Spleen (tissue), 13 donors: ENCODE measurements around the gene ODAD4. TPM values are rescaled to one million over a fixed set of nuclear protein-coding genes. Genes with fewer than 3 reads are reported as not detected.

ENCODE experiments used
- DNase-seq: peaks from one replicate; pipeline ENCODE4 v3.0.0-alpha.2; 2020
- H3K27ac ChIP-seq, 8 donors: fragments of 200-600 bp; sonication (generic) in 7 of 8; 1 replicate in 4 of 8; 2 replicates in 4 of 8; pipeline versions ENCODE4 v1.5.0 to v1.8.0; 2016 to 2021; ENCODE audit warnings: inconsistent platforms in 4 of 8, mild to moderate bottlenecking in 4 of 8, moderate library complexity in 1 of 8
- H3K27me3 ChIP-seq, 7 donors: fragments of 200-600 bp; sonication (generic) in 6 of 7; replicated peaks in 1 of 7; 1 replicate in 4 of 7; 2 replicates in 3 of 7; pipeline versions ENCODE4 v1.5.0 to v1.8.0; 2016 to 2021; ENCODE audit warnings: inconsistent platforms in 3 of 7, mild to moderate bottlenecking in 1 of 7
- H3K36me3 ChIP-seq, 6 donors: fragments of 200-600 bp; sonication (generic) in 5 of 6; 1 replicate in 4 of 6; 2 replicates in 2 of 6; pipeline versions ENCODE4 v1.5.0 to v1.8.0; 2016 to 2021; ENCODE audit warnings: inconsistent platforms in 2 of 6
- H3K4me1 ChIP-seq, 6 donors: fragments of 200-600 bp; sonication (generic) in 5 of 6; 1 replicate in 3 of 6; 2 replicates in 3 of 6; pipeline versions ENCODE4 v1.5.0 to v1.8.0; 2016 to 2021; ENCODE audit warnings: inconsistent platforms in 3 of 6
- H3K4me3 ChIP-seq, 8 donors: fragments of 200-600 bp; sonication (generic) in 7 of 8; 1 replicate in 4 of 8; 2 replicates in 4 of 8; pipeline versions ENCODE4 v1.5.0 to v1.8.0; 2016 to 2021; ENCODE audit warnings: inconsistent platforms in 4 of 8, mild to moderate bottlenecking in 4 of 8, moderate library complexity in 2 of 8
- H3K9me3 ChIP-seq, 8 donors: fragments of 200-600 bp; sonication (generic) in 7 of 8; 1 replicate in 4 of 8; 2 replicates in 4 of 8; pipeline versions ENCODE4 v1.5.0 to v1.8.0; 2016 to 2021; ENCODE audit warnings: inconsistent platforms in 4 of 8
- POLR2A ChIP-seq, 3 donors: fragments of 450-650 bp; IDR thresholded peaks; one replicate each; pipeline ENCODE4 v1.5.1; 2017; ENCODE audit warnings: antibody characterized with exemption in 3 of 3, mild to moderate bottlenecking in 1 of 3
- POLR2AphosphoS5 ChIP-seq, 3 donors: sonication (generic); formaldehyde crosslinking; IDR thresholded peaks; one replicate each; pipeline ENCODE4 v1.5.1; 2017; ENCODE audit warnings: antibody characterized with exemption in 3 of 3
- WGBS, 5 donors: extraction: QIAGEN DNeasy Blood & Tissue Kit in 3 of 5; methylation state at CpG; one replicate each; pipeline versions ENCODE4 v1.1.5 to v1.1.7; 2013 to 2018; 5-methylcytosine and 5-hydroxymethylcytosine counted together
- intact Hi-C: fragments of 100-400 bp; cut with DNase I; formaldehyde crosslinking; loops from one replicate; pipeline ENCODE4 v1.15.0; 2023; ENCODE audit warnings: low total_unique reads
- long read RNA-seq, 2 donors: transcript quantifications; one replicate each; lab custom pipeline, GENCODE V29; 2026
- polyA plus RNA-seq, 3 donors: library from polyadenylated mRNA; stranded (reverse); fragments of 200-250 nt; gene quantifications; one replicate each; pipeline ENCODE4 v1.2.1, GENCODE V29; 2013
- total RNA-seq, 7 donors: library from RNA; depleted of rRNA in 3 of 7; stranded (reverse); fragments of >200 nt in 3 of 7; fragmentation: NEBNext Ultra II Directional in 4 of 7; extraction: Animal tissue kit (Norgen Biotek cat#: 25700) in 4 of 7; gene quantifications; one replicate each; pipeline versions ENCODE4 v1.1.0 to v1.2.1, GENCODE V29; 2016 to 2021
- TF ChIP-seq, protein P1 (sequence below), 11 experiments: fragments of 200-600 bp in 7 of 11; fragments of 450-650 bp in 4 of 11; sonication (generic) in 4 of 11; IDR thresholded peaks in 8 of 11; conservative IDR thresholded peaks in 3 of 11; 1 replicate in 7 of 11; 2 replicates in 4 of 11; pipeline versions ENCODE4 v1.4.0 to v1.8.0; 2016 to 2021; ENCODE audit warnings: antibody characterized with exemption in 11 of 11, inconsistent platforms in 4 of 11, mild to moderate bottlenecking in 1 of 11
- donor health status: healthy with polysubstance abuse.
- donor health status: DM: no; HTN: no; CAD: no; lungs with moderate emphysema.
- donor health status: DM: no; HTN: no; CAD: no.
- donor health status: Bipolar disorder and iron deficiency.
- donor health status: healthy.
- donor health status: DM: no; HTN: no; CAD: no.
- donor health status: DM: yes; HTN: yes; CAD: no.

ODAD4 gene, protein sequence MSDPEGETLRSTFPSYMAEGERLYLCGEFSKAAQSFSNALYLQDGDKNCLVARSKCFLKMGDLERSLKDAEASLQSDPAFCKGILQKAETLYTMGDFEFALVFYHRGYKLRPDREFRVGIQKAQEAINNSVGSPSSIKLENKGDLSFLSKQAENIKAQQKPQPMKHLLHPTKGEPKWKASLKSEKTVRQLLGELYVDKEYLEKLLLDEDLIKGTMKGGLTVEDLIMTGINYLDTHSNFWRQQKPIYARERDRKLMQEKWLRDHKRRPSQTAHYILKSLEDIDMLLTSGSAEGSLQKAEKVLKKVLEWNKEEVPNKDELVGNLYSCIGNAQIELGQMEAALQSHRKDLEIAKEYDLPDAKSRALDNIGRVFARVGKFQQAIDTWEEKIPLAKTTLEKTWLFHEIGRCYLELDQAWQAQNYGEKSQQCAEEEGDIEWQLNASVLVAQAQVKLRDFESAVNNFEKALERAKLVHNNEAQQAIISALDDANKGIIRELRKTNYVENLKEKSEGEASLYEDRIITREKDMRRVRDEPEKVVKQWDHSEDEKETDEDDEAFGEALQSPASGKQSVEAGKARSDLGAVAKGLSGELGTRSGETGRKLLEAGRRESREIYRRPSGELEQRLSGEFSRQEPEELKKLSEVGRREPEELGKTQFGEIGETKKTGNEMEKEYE
- 1 to 10 TPM in 1 of 7 donors, under 1 TPM in 2, not detected in 4; 0.20 to 1.0 (median 0.52) TPM for total RNA-seq
- polyA plus RNA-seq, result under 1 TPM; 0.22 to 0.35 (median 0.30) TPM
- long read RNA-seq, donor 1, result 0 reads
- long read RNA-seq, donor 2, result 0 reads

DNA sequence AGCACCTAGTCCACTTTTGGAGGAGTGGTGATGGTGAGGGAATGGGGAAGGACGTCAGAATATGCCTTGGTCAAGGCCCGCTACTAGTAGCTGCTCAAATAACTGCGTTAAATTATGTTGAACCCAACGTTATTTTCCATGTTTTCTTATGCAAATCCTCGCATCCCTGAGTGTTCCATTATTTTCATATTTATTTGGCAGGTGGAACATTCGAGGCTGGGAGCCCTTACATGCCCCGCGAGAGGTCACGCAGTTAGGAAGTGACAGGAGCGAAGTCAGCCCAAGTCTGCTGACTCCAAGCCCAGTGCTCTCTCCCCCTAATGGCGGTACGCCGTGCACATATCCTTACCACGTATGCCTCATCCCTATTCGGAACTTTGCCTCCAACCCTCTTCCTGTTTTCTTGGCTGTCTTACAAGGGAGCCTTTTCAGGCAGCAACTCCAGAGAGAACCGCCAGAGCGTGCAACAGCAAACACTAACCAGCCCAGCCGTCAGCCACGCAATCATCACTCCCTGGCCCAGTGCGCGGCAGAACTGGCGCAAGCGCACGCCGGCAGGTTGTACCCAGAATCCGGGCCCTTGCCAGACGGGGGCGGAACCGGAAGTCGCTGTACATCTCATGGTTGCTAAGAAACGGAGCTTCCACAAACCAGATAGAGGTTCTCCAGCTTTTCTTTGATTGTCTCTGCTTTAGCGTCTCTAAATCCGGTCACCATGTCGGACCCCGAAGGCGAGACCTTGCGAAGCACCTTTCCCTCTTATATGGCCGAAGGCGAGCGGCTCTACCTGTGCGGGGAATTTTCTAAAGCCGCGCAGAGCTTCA lies at the start of gene ODAD4:
Gene ODAD4 (plus strand): TSS at position 609 of the 824 bp plus-strand sequence. CDS start 107 bp downstream, at position 716.
- H3K27ac ChIP-seq, result peak within 1 kb of the TSS; percentile 72 to 90 (median 86)
- WGBS, 5 donors, result 2 to 3% (median 2%) methylated on average over 43 of the region's 43 CpGs

DNA sequence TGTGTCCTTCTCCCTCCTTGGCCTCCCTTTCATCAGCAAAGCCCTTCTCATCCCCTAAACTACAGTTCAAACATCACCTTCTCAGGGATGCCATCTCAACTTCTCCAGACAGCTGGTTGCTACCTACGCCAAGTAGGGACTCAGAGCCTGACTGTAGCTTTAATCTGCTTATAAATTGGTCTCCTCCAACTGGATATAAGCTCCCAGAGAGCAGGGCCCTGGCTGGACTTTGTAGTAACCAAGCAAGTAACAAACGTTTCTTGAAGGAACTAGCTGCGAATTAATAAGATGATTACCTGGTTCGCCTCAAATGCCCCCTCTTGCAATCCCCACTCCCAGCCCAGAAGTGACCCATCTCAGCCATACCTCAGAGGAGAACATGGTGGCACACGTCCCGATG lies 47.7 kb upstream of the ODAD4 start:
- intact Hi-C loops, result no loop called here
- Histone ChIP-seq H3K9me3 (no peaks in the 10 kb centered on the region), H3K4me1 (peaks cover 0 to 7% (median 0%) of the 10 kb centered on the region in 6 donors), H3K4me3 (no peak overlapping the region), H3K27ac (no peak overlapping the region), H3K36me3 (peaks cover 12 to 100% (median 93%) of the 10 kb centered on the region in 6 donors), H3K27me3 (no peaks in the 10 kb centered on the region)
- WGBS, 5 donors, result 91 to 96% (median 93%) methylated on average over 6 of the region's 6 CpGs
- TF ChIP-seq POLR2AphosphoS5 (IDR thresholded peaks at IDR 0.05), result no peak
- no peak for DNase-seq

More for the DNA sequence above, at the start of gene ODAD4:
- no peaks in the 10 kb centered on the region for H3K36me3 ChIP-seq
- peak; percentile 99 for DNase-seq
- TF ChIP-seq POLR2A (IDR thresholded peaks at IDR 0.05) (peak in 1 of 3 donors; percentile 81), POLR2AphosphoS5 (IDR thresholded peaks at IDR 0.05) (peak; percentile 95 to 96 (median 96))
- TF ChIP-seq, protein P1, sequence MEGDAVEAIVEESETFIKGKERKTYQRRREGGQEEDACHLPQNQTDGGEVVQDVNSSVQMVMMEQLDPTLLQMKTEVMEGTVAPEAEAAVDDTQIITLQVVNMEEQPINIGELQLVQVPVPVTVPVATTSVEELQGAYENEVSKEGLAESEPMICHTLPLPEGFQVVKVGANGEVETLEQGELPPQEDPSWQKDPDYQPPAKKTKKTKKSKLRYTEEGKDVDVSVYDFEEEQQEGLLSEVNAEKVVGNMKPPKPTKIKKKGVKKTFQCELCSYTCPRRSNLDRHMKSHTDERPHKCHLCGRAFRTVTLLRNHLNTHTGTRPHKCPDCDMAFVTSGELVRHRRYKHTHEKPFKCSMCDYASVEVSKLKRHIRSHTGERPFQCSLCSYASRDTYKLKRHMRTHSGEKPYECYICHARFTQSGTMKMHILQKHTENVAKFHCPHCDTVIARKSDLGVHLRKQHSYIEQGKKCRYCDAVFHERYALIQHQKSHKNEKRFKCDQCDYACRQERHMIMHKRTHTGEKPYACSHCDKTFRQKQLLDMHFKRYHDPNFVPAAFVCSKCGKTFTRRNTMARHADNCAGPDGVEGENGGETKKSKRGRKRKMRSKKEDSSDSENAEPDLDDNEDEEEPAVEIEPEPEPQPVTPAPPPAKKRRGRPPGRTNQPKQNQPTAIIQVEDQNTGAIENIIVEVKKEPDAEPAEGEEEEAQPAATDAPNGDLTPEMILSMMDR (IDR thresholded peaks at IDR 0.05 in 8 of 11, conservative IDR thresholded peaks at IDR 0.05 in 3 of 11), result peak in 10 of 11 experiments; percentile 37 to 80 (median 61)
- H3K4me1 ChIP-seq, result peaks cover 6 to 55% (median 26%) of the 10 kb centered on the region in 6 donors
- H3K27me3 ChIP-seq, result no peaks in the 10 kb centered on the region
- peak within 1 kb of the TSS; percentile 47 to 76 (median 54) for H3K4me3 ChIP-seq
- intact Hi-C loops, result no loop called here
- H3K9me3 ChIP-seq, result no peaks in the 10 kb centered on the region

DNA sequence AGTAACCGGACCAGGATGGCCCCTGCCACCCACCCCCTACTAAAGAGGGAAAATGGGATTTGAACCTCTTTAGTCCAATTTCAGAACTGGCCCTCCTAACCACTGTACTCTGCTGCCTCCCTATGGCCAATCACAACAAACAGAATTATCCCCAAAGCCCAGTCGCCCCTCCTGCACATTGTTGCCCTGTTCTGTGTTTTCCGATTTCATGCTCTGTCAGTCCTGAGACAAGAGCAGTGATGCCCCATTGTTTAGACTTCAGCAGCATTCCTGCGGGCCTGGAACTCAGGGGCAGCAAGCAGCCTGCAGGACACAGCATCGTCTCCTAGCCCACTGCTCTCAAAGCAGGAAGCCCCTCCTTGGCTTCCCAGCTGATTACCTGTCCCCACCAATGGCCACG lies 44.7 kb upstream of the ODAD4 start:
- Histone ChIP-seq H3K9me3 (no peaks in the 10 kb centered on the region), H3K27ac (peak overlapping the region in 5 of 8 donors; percentile 4 to 66 (median 46)), H3K27me3 (no peaks in the 10 kb centered on the region), H3K36me3 (peaks cover 4 to 100% (median 92%) of the 10 kb centered on the region in 6 donors), H3K4me3 (no peak overlapping the region), H3K4me1 (peaks cover 0 to 7% (median 0%) of the 10 kb centered on the region in 6 donors)
- intact Hi-C loops, result no loop called here
- 90 to 94% (median 92%) methylated on average over 6 of the region's 6 CpGs for WGBS, 5 donors
- TF ChIP-seq POLR2A (IDR thresholded peaks at IDR 0.05) (no peak), POLR2AphosphoS5 (IDR thresholded peaks at IDR 0.05) (no peak)
- TF ChIP-seq, protein P1 (IDR thresholded peaks at IDR 0.05 in 8 of 11, conservative IDR thresholded peaks at IDR 0.05 in 3 of 11), result peak in 1 of 11 experiments; percentile 16
- DNase-seq, result no peak

DNA sequence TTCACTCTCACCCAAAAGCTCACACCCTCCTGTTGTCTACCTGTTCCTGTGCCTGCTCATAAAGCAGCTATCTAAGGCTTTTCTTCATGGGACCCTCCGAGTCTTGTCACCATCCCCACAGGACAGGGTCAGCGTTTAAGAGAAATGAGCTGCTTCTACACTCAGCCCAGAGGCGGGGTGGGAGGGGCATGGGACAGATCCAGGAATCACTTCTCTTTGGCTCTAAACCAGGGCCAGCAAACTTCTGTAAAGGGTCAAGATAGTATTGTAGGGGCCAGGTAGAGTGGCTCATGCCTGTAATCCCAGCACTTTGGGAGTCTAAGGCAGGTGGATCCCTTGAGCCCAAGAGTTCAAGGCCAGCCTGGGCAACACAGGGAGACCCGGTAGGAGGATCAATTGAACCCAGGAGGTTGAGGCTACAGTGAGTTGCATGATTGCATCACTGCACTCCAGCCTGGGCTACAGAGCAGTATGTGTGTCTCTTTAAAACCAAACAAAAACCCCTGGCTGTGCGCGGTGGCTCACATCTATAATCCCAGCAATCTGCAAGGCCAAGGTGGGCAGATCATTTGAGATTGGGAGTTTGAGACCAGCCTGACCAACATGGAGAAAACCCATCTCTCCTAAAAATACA lies 42.0 kb upstream of the ODAD4 start:
- Histone ChIP-seq H3K9me3 (no peaks in the 10 kb centered on the region), H3K4me3 (no peak overlapping the region), H3K27me3 (no peaks in the 10 kb centered on the region), H3K27ac (no peak overlapping the region), H3K36me3 (peaks cover 4 to 100% (median 96%) of the 10 kb centered on the region in 6 donors), H3K4me1 (peaks cover 0 to 7% (median 0%) of the 10 kb centered on the region in 6 donors)
- TF ChIP-seq POLR2A (IDR thresholded peaks at IDR 0.05), result no peak
- no peak for TF ChIP-seq POLR2AphosphoS5 (IDR thresholded peaks at IDR 0.05)
- TF ChIP-seq, protein P1 (IDR thresholded peaks at IDR 0.05 in 8 of 11, conservative IDR thresholded peaks at IDR 0.05 in 3 of 11), result no peak
- WGBS, 5 donors, result 83 to 90% (median 84%) methylated on average over 6 of the region's 6 CpGs
- intact Hi-C loops, result no loop called here
- DNase-seq, result no peak
